Measurements from ENCODE around the gene STARD13. TPM values are rescaled to one million over a fixed set of nuclear protein-coding genes. Genes with fewer than 3 reads are reported as not detected.
A peak's percentile ranks its signal among the peaks of the same experiment; 100 is the strongest.

STARD13 gene
- total RNA-seq, 1 donor from 2014 or later, result 53.2 TPM

DNA sequence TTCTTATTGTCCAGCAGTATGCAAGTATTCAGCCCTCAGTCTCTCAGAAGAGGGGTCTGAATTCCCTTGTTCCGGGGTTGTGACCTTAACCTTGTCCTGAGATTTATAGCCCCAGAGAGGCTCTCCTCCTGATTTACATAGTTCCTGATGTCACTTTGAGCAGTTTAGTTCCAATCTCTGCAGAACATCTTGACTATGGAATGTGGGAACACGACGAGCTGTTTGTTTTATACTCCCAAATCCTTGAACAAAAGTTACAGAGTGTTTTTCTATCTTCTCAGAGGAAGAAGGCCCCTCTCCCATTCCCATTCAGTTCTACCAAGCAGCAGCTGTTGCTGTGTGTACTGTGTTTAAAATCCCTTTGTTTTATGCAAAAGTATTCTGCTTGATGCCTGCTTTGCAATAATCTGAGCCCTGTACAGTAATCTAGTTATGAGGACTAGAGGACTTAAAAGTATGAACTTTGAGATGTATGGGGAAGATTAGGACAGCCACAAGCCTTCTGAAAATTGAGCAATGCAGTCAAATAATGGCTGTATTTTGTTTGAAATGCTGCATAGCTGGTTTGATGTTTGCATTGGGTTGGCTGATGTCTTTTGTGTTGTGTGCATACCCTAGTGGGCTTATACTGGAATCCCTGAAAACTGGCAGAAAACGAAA lies 194.7 kb downstream of the STARD13 start:
- no peak for DNase-seq (ENCODE audit: low read depth)

DNA sequence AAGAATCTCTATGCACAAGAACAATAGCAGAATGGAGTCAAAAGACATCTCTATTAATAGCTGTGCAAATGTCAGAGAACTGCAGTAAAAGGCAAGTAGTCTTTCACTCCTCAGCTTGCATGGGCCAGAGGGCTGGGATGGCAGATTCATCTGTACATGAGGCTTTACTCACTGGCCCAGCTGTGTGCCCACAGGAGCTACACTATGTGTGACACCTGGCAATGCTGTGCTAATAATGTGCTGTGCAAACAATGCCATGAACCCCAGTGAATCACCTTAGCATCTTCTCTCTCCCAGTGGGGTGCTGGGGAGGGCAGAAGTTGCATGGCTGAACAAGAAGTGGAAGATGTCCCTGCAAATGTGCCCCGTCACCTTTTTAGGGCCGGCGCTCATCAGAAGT lies 196.2 kb downstream of the STARD13 start:
- no peak for DNase-seq (ENCODE audit: low read depth)

DNA sequence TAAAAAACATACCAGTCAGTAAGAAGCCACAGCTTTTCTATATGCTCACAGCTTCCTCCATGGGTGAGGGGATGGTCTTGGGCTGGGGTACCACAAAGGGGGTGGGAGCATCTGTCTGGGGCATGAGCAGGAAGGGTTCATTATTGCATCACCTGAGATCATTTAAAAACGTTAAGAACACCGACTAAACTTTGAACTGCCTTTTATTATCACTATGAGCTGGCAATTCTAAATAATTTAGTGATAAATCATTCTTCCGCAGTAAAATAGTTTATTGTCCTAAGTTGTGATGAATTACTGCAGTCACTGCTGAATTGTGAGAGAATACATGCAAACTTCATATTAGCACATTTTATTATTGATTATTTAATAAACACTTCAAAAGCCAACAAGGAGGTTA lies 197.8 kb downstream of the STARD13 start:
- no peak for DNase-seq (ENCODE audit: low read depth)

DNA sequence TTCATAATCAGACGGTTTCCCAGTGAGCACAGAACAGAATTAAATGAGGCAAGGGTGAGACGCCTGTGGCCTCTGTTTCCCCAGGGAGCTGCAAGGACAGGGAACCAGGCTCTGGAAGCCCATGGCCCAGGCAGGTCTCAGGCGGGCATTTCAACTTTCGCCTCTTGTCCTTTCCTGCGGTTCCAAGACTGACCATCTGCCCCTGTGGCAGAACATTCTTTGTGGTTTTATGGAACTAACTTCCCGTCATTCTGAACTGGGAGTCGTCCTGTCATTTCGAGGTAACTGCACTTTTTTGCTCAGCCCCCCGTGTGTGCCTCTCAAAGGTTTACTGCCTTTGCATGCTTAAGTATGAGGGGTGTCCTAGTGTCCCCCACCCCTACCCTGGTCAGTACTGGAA lies 198.5 kb downstream of the STARD13 start:
- no peak for DNase-seq (ENCODE audit: low read depth)

DNA sequence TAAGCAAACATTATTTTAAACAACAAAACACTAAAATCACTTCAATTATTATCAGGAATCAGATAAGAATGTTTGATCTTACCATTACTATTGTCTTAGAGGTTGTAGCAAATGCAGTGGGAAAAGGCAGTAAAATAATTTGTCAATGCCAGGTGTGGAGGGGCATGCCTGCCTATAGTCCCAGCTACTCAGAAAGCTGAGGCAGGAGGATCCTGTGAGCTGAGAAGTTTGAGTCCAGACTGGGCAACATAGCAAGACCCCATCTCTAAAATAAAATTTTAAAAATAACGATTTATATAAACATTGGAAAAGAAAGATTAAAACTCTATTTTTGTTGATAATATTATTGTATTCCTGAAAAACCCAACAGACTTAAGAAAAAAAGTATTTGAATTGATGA lies 202.5 kb downstream of the STARD13 start:
- no peak for DNase-seq (ENCODE audit: low read depth)

DNA sequence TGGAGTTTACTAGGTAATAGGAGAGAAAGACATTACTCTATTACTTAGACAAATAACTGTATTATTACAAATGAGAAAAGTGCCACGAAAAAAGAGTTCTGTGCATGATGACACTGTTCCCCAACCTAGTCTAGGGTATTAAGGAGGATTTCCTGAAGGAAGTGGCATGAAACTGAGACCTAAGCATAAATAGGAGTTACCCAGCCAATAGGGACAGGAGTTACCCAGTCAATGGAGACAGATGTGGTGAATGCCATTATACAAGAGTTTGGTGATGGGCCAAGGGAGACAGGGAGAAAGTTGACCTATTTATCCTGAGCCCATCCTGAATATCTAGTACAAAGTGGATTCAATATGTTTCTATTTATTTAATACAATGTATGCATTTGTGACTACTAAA lies 203.9 kb downstream of the STARD13 start:
- no peak for DNase-seq (ENCODE audit: low read depth)

DNA sequence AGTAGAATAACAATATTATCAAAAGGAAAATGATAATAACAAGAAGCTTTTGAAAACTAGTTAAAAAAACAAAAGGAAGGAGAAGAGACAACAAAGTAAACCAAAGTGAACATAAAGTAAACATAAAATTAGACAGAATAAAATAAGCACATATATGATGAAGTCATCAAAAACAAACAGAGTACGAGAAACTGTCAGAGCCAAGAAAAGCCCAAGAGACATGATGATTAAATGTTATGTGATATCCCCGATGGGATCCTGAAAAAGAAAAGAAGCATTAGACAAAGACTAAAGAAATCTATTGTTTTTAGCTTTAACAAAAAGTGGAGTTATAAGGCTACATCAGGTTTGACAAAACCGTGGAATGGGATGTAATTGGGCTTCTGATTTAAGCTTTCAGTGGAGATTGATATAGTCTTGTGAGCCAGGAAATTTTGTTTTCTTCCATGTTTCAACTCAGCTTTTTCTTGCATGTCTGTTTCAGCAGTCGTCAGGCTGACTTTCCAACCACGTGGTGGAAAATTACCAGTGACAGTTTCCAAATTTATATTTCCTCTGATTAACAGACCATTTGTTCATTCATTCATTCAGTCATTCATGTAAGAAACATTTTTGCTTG lies 204.5 kb downstream of the STARD13 start:
- no peak for DNase-seq (ENCODE audit: low read depth)

DNA sequence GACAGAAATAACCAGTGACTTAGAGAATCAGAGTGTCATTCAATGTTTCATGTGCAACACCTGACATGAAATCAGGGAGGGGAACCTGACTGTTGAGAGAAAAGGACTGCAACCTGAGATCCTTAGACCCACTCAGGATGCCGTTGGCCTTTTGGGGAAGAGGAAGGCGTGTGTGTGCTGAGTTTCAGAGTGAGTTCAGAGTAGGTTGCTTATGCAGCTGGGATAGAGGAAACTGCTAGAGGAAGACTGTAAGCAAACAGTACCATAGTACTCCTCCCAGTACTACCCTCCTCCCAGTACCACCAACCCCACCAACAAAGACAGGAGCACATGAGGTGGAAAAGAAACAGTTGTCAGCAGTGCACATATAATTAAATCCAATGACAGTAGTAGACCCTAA lies 205.6 kb downstream of the STARD13 start:
- DNase-seq (ENCODE audit: low read depth), result no peak

DNA sequence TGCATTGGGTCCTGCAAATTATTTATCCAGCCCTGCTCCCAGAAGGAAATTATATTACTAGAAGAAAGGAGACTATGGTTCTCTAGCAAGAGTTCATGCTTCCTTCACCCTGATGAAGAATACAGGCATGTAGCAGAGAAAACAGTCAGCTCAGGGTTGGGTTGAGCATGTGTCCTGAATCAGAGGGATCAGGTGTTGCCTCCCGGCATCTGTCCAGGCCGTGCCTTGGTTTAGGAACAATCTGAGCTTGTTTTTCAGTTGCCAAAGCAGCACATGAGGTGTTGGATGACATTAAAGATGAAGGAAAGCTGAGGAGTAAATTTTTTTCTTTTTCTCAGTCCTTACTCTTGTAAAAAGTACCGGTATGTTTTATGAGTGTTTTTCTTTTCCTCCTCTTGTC lies 207.3 kb downstream of the STARD13 start:
- no peak for DNase-seq (ENCODE audit: low read depth)

DNA sequence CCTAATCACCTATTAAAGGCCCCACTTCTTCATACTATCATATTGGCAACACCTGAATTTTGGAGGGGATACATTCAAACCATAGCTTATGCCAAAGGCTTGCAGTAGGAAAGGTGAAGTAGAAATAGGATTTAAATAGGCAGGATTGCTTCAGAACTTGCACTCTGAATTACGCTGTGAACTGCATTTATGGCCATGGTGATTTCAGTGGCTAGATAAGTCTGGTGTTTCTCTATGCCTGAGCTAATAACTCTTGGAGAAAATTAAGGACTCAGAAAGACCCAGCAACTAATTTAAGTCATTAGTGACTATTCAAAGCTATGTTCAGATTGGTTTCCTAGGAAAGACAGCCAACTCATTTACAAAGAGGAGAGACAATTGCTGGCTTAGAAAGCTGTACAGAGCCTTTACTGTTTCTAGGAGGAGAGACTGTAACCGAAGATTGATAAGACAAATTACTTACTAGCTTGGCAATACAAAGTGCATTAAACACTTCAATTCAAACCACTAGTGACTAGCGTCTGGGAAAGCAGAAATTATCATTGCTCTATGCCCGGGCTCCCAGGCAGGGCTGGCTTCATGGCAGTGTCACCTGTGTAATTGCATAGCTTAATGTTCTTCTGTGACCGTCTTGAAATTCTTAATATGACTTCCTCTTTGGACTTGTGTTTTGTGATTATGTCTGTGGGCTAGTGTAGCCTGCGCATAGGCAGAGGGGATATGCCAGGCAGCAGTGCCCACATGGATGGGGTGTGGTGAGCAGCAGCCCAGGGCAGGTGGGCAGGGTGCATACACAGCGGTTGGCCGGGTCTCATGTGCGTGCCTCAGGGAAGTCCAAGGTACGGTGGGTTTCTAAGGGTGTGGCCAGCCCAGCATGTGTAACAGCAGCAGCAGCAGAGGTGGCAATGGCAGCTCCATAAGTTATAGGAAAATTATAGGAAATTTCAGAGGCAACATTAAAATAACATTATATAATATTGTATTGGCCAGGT lies 209.3 kb downstream of the STARD13 start:
- DNase-seq (ENCODE audit: low read depth), result no peak

DNA sequence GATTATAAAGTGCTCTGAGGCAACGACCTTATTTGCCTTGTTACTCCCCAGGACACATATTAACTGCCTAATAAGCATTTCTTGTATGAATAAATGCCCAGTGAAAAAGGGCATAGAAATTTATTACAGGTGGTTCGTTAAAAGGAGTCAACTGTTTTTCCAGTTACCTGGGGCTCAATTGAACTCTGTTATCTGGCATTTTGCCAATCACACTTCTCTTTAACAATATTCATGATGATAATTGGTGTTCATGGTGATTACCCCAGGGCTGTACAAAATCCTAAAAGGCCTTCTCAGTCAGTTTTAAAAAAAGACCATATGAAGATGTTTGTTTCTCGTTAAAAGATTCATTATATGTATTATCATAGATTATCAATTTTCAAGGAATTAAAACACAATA lies 212.2 kb downstream of the STARD13 start:
- DNase-seq (ENCODE audit: low read depth), result no peak

DNA sequence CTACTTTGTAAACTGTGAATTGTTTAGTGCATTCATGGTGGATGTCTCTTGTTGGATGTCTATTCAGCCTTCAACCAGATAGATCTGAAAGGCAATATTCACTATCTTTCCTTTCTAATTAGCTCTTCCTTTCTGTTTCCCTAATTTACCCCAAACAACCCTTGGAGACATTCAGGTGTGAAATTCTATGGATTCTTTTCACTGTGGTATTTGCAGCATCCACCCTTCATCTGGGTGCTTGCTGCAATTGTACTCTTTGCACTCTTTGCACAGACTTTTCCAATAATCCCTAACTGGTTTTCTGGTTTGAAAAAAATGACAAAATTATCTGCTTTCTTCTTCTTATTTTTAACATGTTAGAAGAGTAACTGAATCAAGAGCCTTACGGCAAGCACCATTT lies 212.8 kb downstream of the STARD13 start:
- DNase-seq (ENCODE audit: low read depth), result no peak

DNA sequence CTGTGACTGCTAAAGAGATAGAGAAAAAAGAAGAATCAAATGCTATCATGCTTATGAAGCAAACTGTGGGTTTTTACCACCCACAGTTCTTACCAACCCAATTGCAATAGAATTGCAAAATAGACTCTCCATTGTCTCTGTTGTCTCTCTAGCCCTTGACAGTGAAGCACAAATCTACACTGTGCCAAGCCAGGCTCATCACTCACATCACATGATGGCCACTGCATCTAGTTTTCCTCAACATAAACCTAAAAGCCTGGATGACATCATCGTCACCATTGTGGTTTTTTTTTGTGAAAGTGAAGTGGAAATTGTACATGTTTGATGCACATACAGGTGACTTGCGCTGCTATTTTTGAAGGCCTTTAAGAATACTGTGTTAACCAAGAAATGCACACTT lies 213.3 kb downstream of the STARD13 start:
- DNase-seq (ENCODE audit: low read depth), result no peak

DNA sequence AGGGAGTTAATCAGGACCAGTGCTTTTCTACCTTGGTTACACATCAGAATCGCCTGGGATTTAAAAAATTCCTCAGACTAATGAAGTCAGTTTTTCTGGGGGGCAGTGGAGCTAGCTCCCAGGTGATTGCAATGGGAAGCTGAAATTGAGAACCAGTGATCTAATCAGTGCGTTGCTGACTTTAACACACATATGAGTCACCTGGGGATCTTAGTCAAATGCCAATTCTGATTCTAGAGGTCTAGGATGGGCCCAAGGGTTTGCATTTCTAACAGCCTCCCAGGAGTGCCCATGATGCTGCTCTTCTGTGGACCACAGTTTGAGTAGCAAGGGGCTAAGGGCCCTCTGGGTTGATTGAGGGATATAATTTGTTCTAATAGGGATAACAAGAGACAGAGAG lies 214.8 kb downstream of the STARD13 start:
- peak; percentile 11 for DNase-seq (ENCODE audit: low read depth)

DNA sequence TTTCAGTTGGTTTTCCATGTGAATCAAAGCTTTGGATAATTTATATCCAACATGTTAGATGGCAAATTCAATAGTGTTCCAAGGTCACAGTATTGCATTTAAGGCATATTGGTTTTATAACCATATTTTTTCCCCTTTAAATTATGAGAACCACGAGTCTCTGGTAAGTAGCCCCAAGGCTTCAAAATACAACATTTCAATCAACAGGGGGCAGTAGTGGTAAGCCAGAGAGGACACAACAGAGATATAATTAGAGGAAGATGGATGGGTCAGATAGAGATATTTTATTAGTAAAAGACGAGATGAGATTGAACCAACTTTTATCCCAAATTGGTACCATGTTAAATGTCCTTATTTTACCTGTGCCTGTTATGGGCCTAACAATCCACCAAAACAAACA lies 216.2 kb downstream of the STARD13 start:
- no peak for DNase-seq (ENCODE audit: low read depth)

DNA sequence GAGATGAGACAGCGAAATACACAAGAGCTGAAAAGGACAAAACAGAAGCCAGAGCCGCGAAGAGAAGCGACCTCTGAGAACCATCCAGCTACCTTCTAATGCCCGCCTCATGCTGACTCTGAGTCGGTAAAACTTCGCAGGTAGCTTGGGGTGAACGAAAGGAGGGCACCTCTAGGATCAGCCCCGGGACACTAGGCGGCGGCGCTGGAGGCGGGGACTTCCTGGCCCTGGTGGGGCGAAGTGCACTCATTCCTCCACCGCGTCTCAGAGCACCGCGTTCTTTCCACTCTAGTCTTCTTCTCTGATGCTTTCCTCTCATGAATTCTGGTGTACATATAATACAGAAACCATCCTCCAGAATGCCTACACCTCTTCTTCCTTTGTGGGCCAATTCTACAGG lies 219.2 kb downstream of the STARD13 start:
- no peak for DNase-seq (ENCODE audit: low read depth)

DNA sequence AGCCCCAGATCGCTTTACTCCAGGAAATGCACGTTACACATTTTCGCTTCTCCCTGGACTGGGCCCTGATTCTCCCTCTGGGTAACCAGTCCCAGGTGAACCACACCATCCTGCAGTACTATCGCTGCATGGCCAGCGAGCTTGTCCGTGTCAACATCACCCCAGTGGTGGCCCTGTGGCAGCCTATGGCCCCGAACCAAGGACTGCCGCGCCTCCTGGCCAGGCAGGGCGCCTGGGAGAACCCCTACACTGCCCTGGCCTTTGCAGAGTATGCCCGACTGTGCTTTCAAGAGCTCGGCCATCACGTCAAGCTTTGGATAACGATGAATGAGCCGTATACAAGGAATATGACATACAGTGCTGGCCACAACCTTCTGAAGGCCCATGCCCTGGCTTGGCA lies 224.7 kb downstream of the STARD13 start:
- DNase-seq (ENCODE audit: low read depth), result no peak

DNA sequence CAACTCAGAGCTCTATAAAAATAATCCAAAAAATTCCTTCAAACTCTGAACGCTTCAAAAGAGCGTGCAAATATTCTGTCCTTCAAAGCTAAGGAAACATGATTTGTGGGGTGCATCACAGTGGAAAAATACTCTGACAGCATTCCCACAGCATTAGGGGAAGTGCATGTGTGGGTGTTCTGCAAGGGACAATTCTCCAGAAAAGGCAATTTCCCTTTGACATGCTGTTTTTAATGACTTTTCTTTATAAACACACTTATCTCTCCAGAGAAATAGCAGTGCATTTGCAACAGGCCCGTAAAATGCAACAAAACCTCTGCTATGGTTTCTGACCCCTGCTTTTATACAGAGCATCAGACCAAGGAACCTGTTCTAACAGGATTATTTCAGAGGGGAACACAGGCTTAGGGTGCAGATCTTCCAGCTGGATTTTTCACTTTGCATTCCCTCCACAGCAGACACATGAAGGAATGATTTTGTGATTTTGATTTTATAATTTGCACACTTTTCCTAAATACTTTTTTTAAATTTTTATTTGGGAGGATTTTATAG lies 226.7 kb downstream of the STARD13 start:
- DNase-seq (ENCODE audit: low read depth), result no peak

DNA sequence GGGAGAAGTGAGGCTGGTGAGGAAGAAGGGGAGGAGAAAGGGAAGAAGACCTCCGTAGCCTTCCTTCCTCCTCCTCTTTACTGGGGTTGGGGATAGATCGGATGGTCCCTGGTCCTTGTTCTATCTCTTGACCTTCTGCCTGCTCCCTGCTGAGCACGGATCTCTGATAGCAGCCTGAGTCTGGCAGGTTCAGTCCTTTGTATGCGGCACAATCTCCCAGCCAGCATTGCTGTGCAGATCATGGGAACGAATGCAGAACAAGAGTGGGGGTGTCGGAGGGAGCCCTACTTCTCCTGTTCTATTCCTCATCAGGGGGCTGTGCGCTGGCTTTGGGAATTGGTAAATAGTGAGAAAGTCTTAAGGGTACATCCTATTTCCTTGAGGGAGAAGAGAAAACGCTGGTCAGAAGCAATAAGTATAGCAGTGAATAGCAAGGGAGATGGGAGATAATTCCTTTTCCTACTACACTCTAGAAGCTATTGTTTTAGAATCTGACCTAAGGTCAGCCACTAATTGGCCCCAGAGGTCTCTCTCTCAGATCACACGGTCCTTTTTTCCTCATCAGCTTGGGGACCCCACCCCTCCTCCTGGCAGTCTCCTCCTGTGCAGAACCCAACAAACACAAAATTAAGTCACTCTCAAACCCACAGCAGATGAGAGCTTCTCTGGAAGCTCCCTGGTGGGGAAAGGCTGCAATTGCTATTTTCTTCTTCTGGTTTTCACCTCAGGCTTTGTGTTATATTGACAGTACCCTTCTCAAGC lies 228.4 kb downstream of the STARD13 start:
- DNase-seq (ENCODE audit: low read depth), result peak; percentile 19

DNA sequence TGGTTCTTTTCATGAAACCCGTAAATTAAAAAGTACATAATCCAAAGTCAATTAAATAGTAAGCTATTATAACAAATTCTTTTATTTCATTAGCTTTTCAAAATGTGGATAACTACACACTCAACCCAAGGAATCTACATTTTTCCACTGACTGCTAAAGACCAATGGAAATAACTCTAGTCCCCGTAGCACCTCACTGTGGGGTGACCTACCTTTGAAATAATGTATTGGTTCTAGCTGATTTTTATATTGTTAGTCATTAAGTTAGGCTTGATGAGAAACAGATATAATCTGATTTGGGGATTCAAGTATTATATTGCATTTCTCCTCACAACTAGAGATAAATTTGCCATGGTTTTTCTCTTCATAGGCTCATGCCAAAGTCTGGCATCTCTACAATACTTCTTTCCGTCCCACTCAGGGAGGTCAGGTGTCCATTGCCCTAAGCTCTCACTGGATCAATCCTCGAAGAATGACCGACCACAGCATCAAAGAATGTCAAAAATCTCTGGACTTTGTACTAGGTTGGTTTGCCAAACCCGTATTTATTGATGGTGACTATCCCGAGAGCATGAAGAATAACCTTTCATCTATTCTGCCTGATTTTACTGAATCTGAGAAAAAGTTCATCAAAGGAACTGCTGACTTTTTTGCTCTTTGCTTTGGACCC lies 232.0 kb downstream of the STARD13 start:
- peak; percentile 71 for DNase-seq (ENCODE audit: low read depth)

All from renal cortical epithelial cell (primary cell).